Measurements from ENCODE around the gene SCD5.

GRCh38 chr4:82604522-82604921 lies 194.1 kb downstream of the SCD5 start:
- TF ChIP-seq, protein P1, sequence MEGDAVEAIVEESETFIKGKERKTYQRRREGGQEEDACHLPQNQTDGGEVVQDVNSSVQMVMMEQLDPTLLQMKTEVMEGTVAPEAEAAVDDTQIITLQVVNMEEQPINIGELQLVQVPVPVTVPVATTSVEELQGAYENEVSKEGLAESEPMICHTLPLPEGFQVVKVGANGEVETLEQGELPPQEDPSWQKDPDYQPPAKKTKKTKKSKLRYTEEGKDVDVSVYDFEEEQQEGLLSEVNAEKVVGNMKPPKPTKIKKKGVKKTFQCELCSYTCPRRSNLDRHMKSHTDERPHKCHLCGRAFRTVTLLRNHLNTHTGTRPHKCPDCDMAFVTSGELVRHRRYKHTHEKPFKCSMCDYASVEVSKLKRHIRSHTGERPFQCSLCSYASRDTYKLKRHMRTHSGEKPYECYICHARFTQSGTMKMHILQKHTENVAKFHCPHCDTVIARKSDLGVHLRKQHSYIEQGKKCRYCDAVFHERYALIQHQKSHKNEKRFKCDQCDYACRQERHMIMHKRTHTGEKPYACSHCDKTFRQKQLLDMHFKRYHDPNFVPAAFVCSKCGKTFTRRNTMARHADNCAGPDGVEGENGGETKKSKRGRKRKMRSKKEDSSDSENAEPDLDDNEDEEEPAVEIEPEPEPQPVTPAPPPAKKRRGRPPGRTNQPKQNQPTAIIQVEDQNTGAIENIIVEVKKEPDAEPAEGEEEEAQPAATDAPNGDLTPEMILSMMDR (conservative IDR thresholded peaks at IDR 0.05): no peak
- no peak for TF ChIP-seq ZFX (IDR thresholded peaks at IDR 0.05)
